GM21515 (cell line): ENCODE data around the gene FAM131C.
"Not testable (repeated sequence)": the region's sequence is repeated elsewhere in the genome, so short reads cannot be mapped to it uniquely, and the experiment has no call there.

Experiments used
- ATAC-seq: cut with Tn5 transposase; IDR thresholded peaks from one replicate; pipeline ENCODE4 v1.9.1; 2021; ENCODE audit not compliant: unreplicated experiment

The FAM131C gene

DNA sequence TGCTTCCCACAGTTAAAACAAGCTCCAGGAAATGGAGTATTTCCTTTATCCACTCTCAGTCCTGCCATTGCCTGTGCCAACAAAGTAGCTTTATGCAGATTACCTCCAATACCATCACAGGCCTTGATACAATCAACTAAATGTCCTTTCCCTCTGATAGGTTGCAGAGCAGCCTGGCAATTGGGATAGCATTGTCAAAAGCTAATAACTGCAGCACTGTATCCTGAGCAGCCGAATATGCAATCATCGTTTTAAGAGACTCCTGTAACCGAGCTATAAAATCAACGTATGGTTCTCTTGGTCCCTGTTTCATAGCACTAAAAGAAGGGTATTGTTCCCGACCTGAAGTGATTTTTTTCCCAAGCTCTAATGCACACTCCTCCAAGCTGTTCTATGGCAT is 33.6 kb upstream of the FAM131C start:
- ATAC-seq, result not testable (repeated sequence)

DNA sequence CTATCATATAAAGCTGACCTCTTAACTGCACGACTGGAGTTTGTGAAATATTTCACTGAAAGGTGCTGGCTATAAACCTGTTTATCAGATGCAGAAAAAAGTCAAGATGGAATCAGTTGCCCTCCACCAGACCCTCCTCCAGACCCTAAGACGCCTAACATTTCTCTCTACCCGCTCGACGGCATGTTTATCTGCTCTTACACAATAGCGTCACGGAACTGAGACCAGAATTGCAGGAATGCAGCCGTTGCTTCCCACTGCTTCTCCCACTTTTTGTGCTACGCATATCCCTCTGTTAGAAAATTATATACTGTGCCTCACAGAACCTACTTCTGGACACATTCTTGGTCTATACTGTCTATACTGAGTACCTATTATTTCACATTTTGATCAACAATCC is 28.2 kb upstream of the FAM131C start:
- no peak for ATAC-seq

DNA sequence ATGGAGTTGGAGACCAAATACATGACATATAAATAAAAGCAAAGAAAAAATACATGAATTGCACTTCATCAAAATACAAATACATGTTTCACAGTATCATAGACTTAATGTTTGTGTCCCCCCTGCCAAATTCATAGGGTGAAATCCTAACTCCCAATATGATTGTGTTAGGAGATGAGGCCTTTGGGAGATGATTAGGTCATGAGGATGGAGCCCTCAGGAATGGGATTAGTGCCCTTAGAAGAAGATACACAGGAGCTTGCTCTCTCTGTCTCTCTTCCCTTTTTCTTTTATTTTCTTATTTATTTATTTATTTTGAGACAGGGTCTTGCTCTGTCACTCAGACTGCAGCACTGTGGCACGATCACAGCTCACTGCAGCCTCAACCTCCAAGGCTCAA is 26.0 kb upstream of the FAM131C start:
- ATAC-seq, result no peak

DNA sequence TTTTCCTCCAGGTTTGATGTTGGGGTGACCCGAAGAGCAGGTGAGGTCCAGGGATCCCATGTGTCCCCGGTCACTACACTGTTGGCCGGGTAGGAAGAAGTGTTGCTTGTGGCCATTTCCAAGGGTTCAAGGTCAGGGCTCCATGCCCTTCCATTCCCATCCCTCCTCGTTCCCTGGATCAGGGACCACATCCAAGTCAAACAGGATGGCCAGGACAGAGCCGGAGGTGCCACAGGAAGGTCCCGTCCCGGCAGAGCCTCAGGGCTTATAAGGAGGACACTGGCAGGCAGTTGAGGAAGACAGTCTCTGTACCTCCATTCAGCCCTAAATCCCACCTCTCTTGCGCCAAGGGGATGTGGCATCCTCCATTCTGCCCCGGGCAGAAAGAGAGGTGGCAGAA is 22.0 kb upstream of the FAM131C start:
- no peak for ATAC-seq

DNA sequence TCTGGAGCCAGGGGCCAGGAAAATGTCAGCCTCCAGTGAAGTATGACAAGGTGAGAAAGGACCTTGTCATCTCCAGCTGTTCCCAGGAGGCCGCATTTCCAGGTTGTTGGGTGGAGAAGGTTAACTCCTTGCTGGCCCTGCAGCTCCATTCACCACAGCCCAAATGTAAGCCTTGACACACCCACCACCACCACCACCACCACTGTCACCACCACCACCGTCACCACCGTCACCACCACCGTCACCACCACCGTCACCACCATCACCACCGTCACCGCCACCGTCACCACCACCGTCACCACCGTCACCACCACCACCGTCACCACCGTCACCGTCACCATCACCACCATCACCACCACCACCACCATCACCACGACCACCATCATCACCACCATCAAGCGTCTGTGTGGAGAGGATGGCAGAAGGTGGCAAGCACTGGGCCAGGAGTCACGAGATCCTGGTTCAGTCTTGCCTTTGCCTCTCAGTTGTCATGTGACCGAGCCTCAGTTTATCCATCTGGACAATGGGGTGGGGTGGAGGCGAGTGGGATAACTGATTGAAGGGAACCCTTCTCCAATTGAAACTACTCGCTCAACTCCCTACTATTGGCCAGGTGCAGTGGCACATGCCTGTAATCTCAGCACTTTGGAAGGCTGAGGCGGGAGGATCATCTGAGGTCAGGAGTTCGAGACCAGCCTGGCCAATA is 21.2 kb upstream of the FAM131C start:
- ATAC-seq, result no peak

DNA sequence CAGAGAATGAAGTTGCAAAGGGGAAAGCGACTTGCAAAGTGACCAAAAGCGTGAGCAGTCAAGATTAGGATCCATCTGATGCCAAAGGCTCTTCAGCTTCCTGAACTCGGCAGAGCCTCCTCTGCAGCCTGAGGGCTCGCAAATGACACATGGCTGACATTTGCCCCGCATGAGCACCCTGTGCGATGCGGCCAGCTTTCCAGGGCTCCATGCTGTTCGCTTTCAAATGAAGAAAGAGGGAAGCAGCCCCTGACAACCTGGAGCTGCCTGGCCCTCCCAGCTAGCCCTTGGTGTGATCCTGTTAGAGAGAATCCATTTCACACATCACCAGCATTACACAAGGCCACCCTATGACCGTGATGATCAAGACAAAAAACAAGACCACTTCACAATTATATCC is 20.2 kb upstream of the FAM131C start:
- no peak for ATAC-seq

DNA sequence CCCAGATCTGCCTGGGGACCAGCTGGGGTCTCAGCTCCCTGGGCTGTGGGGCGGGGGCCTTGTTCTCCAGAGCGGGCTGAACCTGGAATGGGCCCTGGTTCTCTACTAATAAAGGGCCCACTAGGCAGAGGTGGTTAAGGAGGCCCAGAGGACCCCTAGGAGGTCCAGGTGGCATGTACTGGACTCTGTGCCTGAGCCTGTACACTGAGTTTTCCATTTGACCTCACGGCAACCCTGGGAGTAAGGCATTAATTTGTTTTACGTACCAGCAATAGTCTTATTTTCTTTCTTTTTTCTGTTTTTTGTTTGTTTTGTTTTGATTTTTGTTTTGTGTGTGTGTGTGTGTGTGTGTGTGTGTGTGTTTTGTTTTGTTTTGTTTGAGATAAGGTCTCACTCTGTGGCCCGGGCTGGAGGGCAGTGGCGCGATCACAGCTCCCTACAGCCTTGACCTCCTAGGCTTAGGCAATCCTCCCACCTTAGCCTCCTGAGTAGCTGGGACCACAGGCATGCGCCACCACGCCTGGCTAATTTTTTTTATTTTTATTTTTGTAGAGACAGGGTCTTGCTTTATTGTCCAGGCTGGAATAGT is 19.6 kb upstream of the FAM131C start:
- no peak for ATAC-seq

DNA sequence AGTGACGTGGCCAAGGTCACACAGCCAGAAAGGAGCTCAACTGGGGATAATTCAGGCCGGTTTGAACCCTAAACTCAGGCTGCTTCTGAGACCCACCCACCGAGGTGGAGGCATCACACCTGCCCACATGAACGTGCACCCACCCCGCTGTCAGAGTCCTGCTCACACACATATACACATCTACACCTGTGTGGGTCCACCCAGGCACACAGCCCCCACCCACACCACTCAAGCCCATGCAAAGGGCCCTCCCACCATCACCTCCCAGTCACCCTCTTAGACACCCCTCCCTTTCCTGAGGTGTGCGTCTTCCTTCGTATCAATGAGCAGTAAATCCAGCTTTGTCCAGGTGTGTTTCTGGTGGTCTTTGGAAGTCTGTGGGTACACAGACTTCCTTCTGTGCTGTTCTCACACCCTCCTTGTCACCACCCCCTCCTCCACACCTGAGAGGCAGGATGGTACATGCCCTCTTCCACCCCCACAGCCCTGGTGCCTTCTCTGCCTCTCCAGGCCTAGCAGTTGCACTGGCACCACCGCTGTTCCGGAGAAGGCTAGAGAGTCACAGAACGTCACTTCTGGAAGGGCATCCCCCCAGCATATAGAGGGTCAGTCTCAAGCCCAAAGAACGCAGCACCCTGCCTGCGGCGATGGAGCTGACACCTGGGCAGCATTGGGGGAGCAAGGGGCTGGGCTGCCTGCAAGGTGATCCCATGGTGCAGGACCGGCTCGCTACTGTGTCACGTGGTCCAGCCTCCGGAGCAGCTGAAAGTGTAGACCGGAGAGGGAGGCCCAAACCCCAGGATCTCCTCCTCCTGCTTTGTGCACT is 18.9 kb upstream of the FAM131C start:
- no peak for ATAC-seq

DNA sequence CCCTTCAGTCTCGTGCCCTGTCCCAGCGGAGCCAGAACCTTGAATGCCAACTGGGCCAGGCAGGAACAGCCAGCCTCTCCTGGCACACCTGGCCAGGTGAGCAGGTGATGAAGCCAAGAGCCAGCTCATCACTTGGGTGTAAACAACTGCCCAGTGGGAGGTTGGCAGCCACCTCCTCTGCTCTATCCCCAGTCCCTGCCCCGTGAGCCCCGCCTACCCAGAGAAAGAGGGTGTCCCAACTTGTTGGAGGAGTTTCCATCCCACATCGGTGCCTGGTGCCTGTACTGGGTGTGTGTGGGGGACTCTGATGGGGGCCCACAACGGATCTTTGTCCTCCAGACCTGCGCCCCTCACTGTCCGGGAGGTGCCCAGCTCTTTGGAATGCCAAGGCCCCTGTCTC is 17.8 kb upstream of the FAM131C start:
- no peak for ATAC-seq

DNA sequence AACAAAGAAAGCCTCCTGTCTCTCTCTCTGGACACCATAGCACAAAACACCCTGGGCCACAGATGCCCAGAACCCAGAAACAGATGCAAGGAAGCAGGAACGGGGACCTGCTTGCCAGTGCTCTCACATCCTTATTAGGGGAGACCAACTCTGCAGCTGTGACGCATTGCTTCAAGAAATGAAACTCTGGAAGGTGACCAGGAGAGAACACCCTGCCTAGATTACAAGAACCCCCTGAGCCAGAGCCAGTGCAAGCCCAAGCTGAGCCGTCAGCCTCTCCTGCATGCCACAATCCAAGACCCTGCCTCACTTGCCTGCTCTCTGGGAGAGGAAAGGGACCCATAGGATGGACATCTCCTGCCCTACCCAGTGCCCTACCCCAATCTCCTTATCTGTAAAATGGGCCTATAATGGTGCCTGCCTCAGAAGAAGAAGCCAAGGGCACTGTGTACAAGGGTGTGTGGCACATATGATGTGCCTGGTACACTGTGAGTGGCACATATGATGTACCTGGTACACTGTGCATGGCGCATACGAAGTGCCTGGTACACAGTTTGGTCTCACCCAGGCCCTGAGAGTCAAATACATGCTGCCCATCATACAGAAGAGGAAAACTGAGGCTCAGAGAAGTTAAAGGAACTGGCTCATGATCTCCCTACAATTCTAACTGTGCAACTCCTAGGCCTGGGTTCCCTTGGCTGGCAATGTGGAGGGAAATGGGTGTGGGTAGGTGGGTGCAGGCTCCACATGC is 16.8 kb upstream of the FAM131C start:
- ATAC-seq, result no peak

DNA sequence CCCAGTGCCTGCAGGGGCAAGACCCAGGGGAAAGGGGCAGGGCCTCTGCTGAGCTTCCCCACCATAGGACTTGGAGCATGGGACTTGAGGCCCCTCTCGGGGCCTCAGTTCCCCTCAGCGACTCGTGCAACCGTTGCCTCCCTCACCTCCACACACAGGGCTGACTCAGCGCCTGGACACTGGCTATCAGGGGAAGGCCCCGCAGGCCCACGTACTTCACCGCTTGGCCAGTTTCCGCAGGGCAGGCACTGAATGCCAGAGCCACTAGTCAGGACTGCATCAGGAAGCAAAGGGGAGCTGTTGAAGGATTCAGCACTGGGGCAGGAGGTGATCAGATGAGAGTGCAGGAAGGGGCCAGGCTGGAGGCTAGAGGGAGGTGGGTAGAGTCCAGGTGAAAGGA is 15.5 kb upstream of the FAM131C start:
- ATAC-seq, result no peak

DNA sequence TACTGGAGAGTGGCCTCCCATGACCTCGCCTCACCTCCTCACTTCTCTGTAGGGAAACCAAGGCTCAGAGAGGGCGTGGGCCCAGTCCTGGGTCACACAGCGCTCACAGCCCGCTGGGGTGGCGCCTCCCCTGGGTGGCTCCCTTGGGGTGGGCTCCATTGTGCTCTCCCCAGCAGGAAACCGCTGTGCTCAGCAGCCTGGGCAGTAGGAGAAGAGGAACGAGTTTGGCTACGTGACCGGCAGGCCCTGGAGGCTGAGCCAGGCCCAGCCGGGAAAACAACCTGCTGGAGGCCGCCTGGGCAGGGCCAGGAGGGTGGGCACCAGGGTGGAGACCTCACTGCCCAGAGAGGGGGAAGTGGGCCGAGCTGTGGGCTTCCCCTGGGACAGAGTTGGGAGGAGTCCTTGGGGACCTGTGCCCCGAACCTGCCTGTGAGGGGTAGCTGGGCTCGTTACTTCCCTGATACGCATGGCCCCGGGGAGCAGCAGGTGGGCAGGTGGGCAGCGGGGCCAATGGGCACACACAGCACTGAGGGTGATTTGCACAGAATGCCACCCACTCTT is 15.0 kb upstream of the FAM131C start:
- no peak for ATAC-seq

DNA sequence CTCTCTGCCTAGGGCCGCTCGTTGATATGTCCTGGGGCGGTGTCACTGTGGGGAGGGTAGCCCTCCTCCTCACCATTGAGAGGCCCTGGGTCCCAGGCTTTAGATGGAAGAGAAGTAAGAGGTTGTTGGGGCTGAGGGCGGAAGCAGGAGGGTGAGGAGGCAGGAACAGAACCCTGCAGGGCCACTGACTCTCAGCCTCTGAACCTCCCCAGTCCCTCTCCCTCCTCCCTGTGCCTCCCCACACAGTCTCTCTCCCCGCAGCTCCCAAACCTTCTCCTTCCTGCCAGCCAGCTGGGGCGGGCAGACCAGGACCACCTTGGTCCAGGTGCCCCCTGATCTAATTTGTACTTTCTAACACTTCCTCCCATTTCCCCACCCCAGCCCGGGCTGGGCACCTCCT is 14.3 kb upstream of the FAM131C start:
- ATAC-seq, result no peak

DNA sequence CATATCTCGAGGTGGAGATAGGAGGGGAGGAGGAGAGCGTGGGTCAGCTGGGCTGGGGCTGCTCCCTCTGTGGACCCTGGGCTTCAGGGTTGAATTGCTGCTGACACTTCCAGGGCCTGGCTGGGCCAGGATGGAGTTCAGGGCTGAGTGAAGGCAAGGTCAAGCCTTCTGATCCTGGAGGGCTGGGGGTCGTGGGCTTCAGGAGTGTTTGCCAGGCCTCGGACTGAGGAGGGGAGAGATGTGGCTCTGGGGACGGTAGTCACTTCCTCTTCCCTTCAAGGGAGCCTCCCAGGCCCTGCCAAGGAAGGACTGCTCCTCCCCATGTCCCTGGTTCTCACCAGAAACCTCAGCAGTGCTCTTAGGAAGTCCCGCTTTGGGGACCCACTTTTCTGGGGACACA is 12.1 kb upstream of the FAM131C start:
- no peak for ATAC-seq

DNA sequence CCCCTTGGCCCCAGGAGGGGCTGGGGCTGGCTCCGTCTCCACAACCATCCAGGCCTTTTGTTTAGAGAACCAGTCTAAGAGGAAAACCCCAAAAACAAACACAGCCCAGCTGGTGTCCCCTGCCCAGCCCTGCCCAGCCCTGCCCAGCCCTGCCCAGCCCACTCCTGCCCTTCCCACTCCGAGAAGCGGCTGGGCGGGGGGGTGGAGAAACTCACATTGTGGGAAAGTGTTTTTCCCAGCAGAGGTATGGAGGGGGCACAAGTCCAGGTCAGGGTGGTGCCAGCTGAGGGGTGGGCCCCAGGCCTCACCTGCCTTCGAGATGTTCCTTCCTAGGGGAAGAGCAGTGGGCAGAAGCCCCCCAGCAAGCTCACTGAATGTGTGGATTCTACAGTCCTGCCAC is 10.0 kb upstream of the FAM131C start:
- ATAC-seq, result no peak

DNA sequence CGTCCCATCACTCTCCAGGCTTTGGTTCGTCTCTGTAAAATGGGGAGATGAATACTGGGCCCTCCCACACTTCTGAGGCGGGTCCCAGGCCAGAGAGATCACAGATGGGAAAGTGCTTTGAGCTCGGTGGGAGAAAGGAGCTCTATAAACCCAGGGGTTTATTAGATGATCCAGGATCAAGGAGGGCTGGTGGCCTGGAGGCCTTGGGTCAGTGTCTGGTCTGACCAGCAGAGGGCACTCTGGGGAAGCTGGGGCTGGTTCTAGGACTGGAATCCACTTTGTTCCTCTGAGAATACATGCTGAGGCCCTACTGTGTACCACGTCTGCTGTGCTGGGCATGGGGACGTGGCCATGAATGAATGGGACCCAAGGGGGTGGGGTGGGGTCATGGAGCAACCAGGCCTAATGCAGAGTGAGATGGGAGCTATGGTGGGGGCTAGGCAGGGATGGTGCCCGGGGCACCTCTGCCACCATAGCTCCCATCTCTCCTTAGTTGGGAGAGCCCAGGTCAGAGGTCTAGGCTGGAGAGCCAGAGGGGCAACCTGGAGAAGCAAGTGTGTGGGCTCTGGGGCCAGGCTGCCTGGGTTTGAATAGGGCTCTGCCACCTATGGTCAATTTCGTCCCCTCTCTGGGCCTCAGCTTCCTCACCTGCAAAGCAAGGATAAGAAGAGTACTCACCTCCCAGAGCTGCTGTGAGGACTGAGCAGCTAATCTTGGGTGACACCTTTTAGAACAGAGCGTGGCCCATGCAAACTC is 9.0 kb upstream of the FAM131C start:
- no peak for ATAC-seq

DNA sequence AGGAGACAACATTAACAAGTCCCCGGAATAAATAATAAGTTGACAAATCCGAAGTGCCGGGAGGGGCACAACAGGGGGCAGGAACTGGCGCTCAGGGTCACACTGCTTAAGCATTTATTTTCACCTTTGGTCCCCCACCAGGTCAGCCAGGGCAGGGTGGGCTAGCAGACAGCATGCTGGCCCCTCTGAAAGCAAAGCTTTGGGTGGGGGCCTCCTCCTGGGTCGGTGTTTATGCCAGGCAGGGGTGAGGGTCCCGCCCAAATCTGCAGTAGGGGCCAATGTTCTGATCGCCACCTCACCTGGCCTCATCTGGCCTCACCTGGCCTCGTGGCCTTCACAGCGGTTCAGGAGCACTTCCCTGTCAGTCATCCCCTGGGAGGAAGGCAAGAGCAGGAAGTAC is 8.2 kb upstream of the FAM131C start:
- ATAC-seq, result no peak

DNA sequence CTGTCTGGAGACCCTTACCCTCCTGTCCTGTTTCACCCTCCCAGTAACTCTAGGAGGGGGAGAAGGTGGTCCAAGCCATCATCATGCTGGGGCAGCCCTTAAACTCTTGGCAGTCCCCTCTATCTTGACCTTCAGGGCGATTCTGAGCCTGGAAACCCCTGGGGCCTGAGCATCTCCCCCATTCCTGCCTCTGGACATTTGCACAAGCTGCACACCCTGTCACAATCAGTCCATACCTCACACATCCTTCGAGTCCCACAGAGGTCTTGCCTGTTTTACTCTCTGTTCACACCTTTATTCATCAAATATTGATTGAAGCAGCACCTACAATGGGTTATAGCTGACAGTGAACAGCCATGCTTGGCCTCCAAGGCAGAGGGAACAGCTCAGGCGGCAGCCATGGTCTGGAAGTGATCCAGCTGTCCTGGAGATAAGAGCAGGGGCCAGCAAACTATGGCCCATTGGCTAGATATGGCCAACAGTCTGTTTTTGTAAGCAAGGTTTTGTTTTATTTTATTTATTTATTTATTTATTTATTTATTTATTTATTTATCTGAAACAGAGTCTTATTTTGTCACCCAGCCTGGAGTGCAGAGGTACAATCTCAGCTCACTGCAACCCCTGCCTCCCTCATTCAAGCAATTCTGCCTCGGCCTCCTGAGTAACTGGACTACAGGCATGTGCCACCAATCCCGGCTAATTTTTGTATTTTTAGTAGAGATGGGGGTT is 7.1 kb upstream of the FAM131C start:
- no peak for ATAC-seq

DNA sequence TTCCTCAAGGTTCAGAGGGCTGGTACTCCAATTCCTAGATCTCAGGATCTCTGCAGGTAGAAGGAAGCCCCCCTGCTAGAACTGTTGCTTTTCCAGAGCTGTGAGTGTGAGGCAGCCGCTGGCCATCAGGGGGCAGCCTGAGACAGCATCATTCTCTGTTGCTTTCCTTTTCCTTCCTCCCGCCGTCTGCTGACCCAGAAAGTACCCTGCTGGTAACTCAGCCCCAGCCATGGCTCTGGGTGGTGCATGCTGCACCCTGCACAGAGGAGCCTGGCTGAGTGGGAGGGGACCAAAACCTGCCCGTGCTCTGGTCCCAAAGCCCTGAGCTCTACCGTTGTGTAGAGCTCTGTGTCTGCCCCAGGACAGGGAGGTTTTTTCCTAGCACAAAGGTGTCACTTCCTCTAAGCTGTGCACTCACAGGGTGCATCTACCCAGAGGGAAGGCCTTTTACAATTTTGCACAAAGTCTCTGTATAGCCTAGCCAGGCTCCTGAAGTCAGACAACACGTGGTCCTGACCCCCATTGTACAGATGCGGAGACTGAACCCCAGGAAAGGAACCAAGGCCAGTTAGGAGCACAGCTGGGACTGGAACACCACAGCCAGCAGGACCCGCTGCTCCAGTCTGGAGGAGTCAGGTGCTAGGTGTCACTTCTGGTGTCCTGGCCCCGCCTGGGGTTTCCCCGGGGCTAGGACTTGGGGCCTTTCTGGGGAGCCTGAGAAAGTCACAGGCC is 5.6 kb upstream of the FAM131C start:
- ATAC-seq, result no peak
